ENCODE data around the gene VPS25. TPM values are rescaled to one million over a fixed set of nuclear protein-coding genes. Genes with fewer than 3 reads are reported as not detected.

The VPS25 gene
- total RNA-seq, 4 donors from 2014 or later: 34.5 to 43.9 (median 38.0) TPM

DNA sequence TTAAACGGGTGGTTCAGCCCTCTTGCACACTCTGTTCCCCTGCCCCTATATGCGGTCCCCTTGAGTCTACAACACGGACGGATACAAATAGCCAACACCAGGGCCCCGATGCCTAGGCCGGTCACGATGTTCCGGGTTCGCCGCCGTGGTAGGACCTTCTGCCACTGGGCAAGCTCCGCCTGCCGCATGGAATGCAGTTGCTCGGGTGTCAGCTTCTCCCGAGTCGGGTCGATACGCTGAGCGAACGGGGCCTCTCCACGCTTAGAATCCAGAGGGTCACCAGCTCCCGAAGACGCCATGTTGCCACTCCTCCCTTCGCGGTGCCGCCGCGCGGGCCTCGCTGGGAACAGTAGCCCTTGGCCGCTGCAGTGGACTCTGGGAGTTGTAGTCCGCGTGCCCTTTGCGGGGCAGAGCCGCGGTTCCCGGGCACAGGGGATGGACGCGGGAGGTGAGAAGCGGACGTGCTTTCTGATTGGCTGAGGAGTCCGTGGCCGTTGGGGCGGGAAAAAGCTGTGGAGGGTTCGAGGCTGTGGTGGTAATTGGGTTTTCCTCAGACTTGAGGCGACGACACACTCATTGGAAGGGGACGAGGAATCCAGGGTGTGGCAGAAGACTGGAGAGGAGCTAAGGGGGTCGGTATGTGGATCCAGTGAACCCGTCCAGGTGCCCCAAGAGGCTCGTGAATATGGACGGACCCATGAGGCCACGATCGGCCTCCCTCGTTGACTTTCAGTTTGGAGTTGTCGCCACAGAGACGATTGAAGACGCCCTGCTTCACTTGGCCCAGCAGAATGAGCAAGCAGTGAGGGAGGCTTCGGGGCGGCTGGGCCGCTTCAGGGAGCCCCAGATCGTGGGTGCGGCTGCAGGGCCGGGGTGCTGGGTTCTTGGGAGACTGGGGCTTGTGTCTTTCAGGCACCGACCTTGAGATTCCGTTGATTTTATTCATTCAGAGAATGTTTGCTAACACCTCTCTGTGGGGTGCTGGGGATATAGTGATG is 25.4 kb downstream of the VPS25 start, which contains the start of the genes CNTD1 and COA3:
CNTD1 (plus strand) TSS at position 479 of the 998 bp plus-strand sequence; CDS start at position 686, 207 bp downstream.
COA3 (minus strand) TSS at position 322 of the 998 bp plus-strand sequence; CDS start at position 299, 23 bp downstream.
- H3K36me3 ChIP-seq: peaks cover 0 to 23% (median 14%) of the 10 kb centered on the region in 4 donors
- 46% methylated on average over 38 of the region's 66 CpGs for WGBS
- TF ChIP-seq EP300 (IDR thresholded peaks at IDR 0.05) (no peak), POLR2AphosphoS5 (IDR thresholded peaks at IDR 0.05) (peak; percentile 75 to 85), POLR2A (IDR thresholded peaks at IDR 0.05; ENCODE audit: low read depth) (no peak)
- TF ChIP-seq, protein P1, sequence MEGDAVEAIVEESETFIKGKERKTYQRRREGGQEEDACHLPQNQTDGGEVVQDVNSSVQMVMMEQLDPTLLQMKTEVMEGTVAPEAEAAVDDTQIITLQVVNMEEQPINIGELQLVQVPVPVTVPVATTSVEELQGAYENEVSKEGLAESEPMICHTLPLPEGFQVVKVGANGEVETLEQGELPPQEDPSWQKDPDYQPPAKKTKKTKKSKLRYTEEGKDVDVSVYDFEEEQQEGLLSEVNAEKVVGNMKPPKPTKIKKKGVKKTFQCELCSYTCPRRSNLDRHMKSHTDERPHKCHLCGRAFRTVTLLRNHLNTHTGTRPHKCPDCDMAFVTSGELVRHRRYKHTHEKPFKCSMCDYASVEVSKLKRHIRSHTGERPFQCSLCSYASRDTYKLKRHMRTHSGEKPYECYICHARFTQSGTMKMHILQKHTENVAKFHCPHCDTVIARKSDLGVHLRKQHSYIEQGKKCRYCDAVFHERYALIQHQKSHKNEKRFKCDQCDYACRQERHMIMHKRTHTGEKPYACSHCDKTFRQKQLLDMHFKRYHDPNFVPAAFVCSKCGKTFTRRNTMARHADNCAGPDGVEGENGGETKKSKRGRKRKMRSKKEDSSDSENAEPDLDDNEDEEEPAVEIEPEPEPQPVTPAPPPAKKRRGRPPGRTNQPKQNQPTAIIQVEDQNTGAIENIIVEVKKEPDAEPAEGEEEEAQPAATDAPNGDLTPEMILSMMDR (IDR thresholded peaks at IDR 0.05): no peak
- peaks cover 15 to 37% (median 35%) of the 10 kb centered on the region in 4 donors for H3K4me1 ChIP-seq
- no peaks in the 10 kb centered on the region for H3K9me3 ChIP-seq
- peak within 1 kb of the TSS; percentile 72 to 94 (median 86) for H3K4me3 ChIP-seq
- no peaks in the 10 kb centered on the region for H3K27me3 ChIP-seq
- intact Hi-C loops (cut with DNase I): no loop called here
- DNase-seq (ENCODE audit: extremely low spot score): peak; percentile 94
- H3K27ac ChIP-seq (replicated peaks in 1 of 4): peak within 1 kb of the TSS; percentile 80 to 82 (median 80)

DNA sequence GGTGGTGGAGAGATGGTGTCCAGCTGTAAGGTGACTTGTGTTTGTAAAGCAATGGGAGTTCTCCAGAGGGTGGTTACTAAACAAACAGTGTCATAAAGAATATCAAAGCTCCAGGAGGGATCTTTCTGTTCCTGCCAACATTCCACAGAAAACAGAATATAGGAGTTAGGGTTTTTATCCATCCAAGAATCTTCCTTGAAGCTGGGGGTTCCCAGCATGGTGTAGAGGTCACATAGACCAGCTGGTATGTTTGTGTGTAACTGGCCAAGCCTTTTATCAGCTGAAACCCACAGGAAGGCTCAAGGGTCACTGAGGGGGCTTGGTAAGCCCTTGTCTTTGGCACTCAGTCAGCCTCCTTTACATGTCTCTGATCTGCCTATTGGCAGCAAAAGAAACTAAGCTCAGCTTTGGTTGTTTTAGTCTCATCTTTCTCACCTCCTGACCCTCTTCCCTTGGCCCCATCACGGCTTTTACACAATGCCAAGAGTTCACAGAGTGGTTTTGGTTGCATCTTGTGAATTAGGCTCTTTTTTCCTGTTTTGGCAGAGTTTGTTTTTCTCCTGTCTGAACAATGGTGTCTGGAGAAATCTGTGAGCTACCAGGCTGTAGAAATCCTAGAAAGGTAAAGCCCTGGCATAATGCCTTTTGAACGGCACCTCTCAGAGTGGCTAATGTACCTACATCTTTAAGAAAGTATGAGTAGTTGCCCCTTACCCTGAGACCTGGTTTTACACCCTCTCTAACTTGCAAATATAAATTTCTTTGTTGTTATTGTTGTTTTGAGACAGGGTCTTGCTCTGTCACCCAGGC is 30.0 kb downstream of the VPS25 start:
- TF ChIP-seq EP300 (IDR thresholded peaks at IDR 0.05) (no peak), POLR2AphosphoS5 (IDR thresholded peaks at IDR 0.05) (no peak), POLR2A (IDR thresholded peaks at IDR 0.05; ENCODE audit: low read depth) (no peak)
- TF ChIP-seq, protein P1 (IDR thresholded peaks at IDR 0.05): no peak
- Histone ChIP-seq H3K36me3 (no peaks in the 10 kb centered on the region), H3K9me3 (no peaks in the 10 kb centered on the region), H3K4me1 (peaks cover 0 to 52% (median 46%) of the 10 kb centered on the region in 4 donors), H3K27ac (replicated peaks in 1 of 4) (peak overlapping the region; percentile 6 to 74 (median 68)), H3K4me3 (no peak overlapping the region), H3K27me3 (no peaks in the 10 kb centered on the region)
- intact Hi-C loops (cut with DNase I): no loop called here
- WGBS: 45% methylated on average over 2 of the region's 2 CpGs
- no peak for DNase-seq (ENCODE audit: extremely low spot score)

DNA sequence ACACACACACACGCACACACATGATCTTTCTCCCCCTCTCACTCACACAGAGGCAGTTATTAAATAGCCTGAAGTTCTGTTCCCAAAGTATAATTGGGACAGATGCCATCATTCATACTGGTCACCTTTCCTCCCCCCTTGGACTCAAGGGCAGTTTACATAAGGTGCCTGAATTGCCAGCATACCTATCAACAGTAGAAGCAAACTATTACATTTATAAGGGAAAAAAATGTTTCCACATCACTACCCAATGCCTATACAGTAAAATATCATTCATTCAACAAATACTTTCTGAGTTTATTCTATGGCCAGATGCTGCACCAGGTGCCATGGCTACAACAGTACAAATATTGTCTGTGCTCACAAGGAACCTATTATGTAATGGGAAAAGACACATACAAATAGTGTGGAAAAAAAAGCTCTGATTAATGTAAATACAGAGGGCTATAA is 31.7 kb downstream of the VPS25 start:
- H3K27ac ChIP-seq (replicated peaks in 1 of 4): peak overlapping the region; percentile 56 to 74 (median 68)
- DNase-seq (ENCODE audit: extremely low spot score): no peak
- H3K36me3 ChIP-seq: peaks cover 0 to 14% (median 0%) of the 10 kb centered on the region in 4 donors
- no peaks in the 10 kb centered on the region for H3K27me3 ChIP-seq
- peaks cover 0 to 63% (median 55%) of the 10 kb centered on the region in 4 donors for H3K4me1 ChIP-seq
- no peak overlapping the region for H3K4me3 ChIP-seq
- 54% methylated on average over 1 of the region's 1 CpG for WGBS
- peak in 1 of 2 donors; percentile 50 for TF ChIP-seq POLR2AphosphoS5 (IDR thresholded peaks at IDR 0.05)
- TF ChIP-seq, protein P1 (IDR thresholded peaks at IDR 0.05): no peak
- intact Hi-C loops (cut with DNase I): no loop called here
- no peaks in the 10 kb centered on the region for H3K9me3 ChIP-seq

DNA sequence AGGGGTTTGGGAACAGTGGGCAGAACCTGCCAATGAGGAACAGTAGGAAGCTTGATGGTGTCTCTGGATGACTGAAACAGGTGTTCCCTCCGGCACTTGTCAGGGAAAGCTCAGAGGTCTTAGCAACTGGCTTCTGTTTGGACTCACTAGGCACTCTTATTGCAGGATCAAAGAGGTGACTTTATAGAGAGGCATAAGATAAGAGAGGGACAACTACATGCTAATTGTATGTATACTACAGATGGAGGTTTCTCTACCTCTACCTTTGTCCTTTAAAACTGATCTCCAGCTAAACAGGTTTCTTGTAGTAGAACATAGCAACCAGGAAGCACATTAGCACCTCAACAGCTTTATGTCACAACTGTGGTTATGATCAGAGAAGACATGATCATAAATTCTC is 33.0 kb downstream of the VPS25 start:
- Histone ChIP-seq H3K4me1 (peaks cover 0 to 64% (median 56%) of the 10 kb centered on the region in 4 donors), H3K27ac (replicated peaks in 1 of 4) (peak overlapping the region; percentile 41 to 74 (median 62)), H3K36me3 (peaks cover 8 to 27% (median 10%) of the 10 kb centered on the region in 4 donors), H3K27me3 (no peaks in the 10 kb centered on the region), H3K9me3 (no peaks in the 10 kb centered on the region), H3K4me3 (no peak overlapping the region)
- DNase-seq (ENCODE audit: extremely low spot score): no peak
- WGBS: 85% methylated on average over 1 of the region's 1 CpG
- intact Hi-C loops (cut with DNase I): no loop called here
- TF ChIP-seq, protein P1 (IDR thresholded peaks at IDR 0.05): no peak
- TF ChIP-seq EP300 (IDR thresholded peaks at IDR 0.05) (no peak), POLR2A (IDR thresholded peaks at IDR 0.05; ENCODE audit: low read depth) (no peak), POLR2AphosphoS5 (IDR thresholded peaks at IDR 0.05) (no peak)
